Astrocyte of the cerebellum (primary cell): ENCODE data around the gene RAD51B.

ENCODE experiments used
- DNase-seq: peaks from one replicate; pipeline ENCODE4 v3.0.0-alpha.2; 2011; ENCODE audit warnings: low read depth
- H3K4me3 ChIP-seq: 2 replicates; pipeline ENCODE4 v1.5.1; 2011; ENCODE audit warnings: mild to moderate bottlenecking, low read depth, low read length, moderate library complexity
- CTCF ChIP-seq: IDR thresholded peaks from 2 replicates; pipeline ENCODE4 v1.5.1; 2012; ENCODE audit warnings: low read length, low read depth, moderate library complexity, mild to moderate bottlenecking; ENCODE audit errors: missing control alignments
- in situ Hi-C: cut with HindIII; loops from 2 replicates; pipeline ENCODE4 v1.10.0; 2017; ENCODE audit warnings: low sequenced_read_pairs

The RAD51B gene

GRCh38 chr14:68308726-68309520 is 489.3 kb downstream of the RAD51B start:
- H3K4me3 ChIP-seq = no peak overlapping the region
- in situ Hi-C loops = no loop called here
- no peak for TF ChIP-seq CTCF
- no peak for DNase-seq

GRCh38 chr14:68309616-68310015 is 490.0 kb downstream of the RAD51B start:
- no peak for TF ChIP-seq CTCF
- no peak for DNase-seq
- in situ Hi-C loops = no loop called here
- no peak overlapping the region for H3K4me3 ChIP-seq

GRCh38 chr14:68312300-68312699 is 492.7 kb downstream of the RAD51B start:
- no peak for DNase-seq
- no peak overlapping the region for H3K4me3 ChIP-seq
- no peak for TF ChIP-seq CTCF
- in situ Hi-C loops = no loop called here

GRCh38 chr14:68312884-68313610 is 493.5 kb downstream of the RAD51B start:
- no peak overlapping the region for H3K4me3 ChIP-seq
- no peak for TF ChIP-seq CTCF
- no peak for DNase-seq
- in situ Hi-C loops = no loop called here

GRCh38 chr14:68314642-68315041 is 495.1 kb downstream of the RAD51B start:
- no peak for DNase-seq
- in situ Hi-C loops = no loop called here
- H3K4me3 ChIP-seq = no peak overlapping the region
- TF ChIP-seq CTCF = no peak

- in situ Hi-C loops = no loop called here
These were observed 495.5 kb downstream of the RAD51B start for GRCh38 chr14:68315081-68315480.

More at GRCh38 chr14:68315081-68315480, 495.5 kb downstream of the RAD51B start:
- no peak overlapping the region for H3K4me3 ChIP-seq
- TF ChIP-seq CTCF = no peak
- DNase-seq = no peak
